ENCODE data around the gene NAGS.
"Not testable (repeated sequence)": the region's sequence is repeated elsewhere in the genome, so short reads cannot be mapped to it uniquely, and the experiment has no call there.

Gene NAGS, protein sequence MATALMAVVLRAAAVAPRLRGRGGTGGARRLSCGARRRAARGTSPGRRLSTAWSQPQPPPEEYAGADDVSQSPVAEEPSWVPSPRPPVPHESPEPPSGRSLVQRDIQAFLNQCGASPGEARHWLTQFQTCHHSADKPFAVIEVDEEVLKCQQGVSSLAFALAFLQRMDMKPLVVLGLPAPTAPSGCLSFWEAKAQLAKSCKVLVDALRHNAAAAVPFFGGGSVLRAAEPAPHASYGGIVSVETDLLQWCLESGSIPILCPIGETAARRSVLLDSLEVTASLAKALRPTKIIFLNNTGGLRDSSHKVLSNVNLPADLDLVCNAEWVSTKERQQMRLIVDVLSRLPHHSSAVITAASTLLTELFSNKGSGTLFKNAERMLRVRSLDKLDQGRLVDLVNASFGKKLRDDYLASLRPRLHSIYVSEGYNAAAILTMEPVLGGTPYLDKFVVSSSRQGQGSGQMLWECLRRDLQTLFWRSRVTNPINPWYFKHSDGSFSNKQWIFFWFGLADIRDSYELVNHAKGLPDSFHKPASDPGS

DNA sequence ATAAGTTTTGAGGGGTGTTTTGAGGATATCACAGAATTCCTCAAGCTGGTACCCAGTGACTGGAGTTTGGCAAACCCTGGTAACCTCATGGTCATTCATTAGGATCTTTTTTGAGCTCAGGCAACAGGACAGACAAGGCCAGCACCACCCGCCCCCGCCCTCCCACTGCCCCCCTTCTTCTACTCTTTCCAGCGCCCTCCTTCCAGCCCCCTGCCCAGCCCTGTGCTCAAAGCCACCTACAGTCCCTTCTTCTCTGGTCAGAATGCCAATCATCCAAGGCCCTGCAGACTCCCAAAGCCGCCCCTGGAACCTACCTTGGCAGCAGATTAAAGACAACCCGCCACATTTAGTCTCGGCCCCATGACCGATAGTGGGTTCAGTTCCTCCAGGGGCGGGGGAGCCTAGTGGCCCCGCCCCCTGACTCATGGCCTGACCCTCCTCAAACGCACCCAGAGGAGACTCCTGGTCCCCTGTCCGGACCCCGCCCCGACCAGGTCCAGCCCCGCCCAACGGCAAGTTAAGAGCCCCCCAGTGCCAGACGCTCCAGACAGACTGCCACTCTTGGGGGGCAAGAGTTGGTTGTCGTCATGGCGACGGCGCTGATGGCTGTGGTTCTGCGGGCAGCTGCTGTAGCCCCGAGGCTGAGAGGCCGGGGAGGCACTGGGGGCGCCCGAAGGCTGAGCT, at the start of gene NAGS:
Gene NAGS (plus strand): TSS at position 546 of the 684 bp plus-strand sequence. CDS start 42 bp downstream, at position 588.
- no peak for DNase-seq

DNA sequence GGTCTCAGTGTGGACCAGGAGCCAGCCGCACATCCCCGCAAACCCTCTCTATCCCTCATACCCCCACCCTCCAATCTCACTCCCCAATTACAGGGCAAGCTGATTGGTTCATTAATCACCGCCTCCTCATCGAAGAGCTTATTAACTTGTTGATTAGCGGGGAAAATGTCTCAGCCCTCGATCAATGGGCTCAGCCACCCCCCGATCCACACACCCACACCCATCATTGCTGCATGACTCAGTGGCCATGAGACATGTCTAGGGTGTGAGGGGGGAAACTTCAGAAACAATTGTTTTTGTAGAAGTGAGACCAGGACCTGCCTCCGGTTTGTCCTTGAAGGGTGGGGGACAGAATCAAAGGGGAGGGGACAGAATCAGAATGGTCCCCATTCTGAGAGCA, 48.2 kb upstream of the NAGS start:
- no peak for DNase-seq

DNA sequence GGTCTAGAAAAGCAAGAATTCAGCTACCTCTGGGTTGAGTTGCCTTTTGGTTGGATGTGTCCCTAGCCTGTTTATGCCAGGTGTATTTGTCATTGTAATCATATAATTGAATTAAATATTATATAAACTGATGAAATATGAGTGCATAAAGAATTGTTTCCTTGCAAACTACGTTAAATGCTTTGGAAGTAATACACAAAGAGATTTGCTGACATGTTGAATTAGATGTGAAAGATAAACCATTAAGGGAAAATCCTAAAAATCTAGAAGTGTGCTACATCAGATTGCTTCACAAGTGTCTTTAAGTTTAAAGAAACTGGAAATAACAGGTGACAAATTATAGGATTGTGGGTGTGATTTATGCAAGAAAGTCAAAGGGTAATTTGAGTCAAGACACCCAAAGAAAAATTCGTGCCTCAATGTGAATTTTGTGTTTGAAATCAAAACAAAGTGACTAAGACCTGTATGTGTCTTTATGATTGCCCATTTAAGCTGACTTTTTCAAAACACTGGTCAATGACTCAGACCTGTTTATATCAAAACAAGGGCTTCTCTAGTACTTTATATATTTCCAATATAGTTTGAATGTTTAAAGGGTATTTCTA, 45.6 kb upstream of the NAGS start:
- DNase-seq, result peak; percentile 17

DNA sequence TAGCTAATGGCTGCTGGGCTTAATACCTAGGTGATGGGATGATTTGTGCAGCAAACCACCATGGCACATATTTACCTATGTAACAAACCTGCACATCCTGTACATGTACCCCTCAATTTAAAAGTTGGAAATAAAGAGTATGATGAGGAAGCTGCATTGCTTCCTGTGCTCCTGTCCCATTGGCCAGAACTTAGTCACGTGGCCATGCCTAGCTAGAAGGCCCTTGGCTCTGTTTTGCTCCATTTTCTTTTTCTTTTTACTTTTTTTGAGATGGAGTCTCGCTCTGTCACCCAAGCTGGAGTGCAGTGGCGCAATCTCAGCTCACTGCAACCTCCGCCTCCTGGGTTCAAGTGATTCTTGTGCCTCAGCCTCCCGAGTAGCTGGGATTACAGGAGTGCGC, 43.1 kb upstream of the NAGS start:
- DNase-seq, result not testable (repeated sequence)

DNA sequence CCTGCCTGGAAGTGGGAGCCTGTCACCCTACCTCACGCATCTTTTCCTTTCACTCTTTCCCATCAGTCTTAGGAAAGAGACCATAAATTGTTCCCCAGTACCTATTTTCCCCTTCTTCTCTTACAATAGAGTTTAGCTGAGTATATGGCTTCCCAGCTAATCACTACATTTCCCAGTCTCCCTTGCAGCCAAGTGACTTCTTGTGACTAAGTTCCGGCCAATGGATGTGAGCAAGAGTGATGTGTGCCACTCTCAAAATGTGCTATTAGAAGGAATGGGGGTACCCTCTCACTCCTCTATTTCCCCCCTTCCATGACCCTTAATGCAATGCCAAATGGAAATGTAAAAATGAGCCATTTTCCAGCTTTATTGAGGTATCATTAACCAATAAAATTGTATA, 42.5 kb upstream of the NAGS start:
- no peak for DNase-seq

DNA sequence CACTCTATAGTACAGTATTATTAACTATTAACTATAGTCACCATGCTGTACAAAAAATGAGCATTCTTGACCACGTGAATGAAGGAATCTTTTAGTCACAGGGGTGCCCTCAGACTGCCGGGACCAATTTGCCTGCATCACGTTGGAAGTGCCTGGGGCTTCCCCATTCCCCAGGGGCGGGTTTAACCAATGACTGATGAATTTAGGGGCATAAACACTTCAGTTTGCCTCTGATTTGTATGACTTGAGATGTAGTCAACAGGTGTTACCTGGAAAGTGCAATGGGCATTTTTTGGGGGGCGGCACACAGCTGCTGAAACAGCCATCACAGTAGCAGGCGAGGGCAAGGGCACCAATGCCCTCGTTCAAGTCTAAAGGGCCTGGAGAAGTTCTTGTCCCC, 41.9 kb upstream of the NAGS start:
- DNase-seq, result no peak

DNA sequence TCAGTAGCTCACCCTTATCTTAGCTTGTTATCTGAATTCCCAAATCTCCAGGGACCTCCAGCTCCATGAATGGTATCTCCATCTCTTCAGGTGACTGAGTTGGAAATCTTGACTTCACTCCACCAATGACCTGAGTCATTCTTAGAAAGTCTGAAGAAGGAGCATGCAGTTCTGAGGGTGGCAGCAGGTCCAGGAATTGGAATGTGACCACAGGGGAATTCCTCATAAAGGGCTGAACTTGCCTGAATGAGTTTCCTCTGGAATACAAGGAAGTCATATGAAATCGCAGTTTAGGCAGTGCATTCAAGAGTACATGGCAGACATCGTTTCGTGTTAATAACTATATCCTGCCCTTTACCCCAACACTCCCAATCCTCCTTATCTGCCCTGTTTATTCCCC, 38.1 kb upstream of the NAGS start:
- DNase-seq, result no peak

DNA sequence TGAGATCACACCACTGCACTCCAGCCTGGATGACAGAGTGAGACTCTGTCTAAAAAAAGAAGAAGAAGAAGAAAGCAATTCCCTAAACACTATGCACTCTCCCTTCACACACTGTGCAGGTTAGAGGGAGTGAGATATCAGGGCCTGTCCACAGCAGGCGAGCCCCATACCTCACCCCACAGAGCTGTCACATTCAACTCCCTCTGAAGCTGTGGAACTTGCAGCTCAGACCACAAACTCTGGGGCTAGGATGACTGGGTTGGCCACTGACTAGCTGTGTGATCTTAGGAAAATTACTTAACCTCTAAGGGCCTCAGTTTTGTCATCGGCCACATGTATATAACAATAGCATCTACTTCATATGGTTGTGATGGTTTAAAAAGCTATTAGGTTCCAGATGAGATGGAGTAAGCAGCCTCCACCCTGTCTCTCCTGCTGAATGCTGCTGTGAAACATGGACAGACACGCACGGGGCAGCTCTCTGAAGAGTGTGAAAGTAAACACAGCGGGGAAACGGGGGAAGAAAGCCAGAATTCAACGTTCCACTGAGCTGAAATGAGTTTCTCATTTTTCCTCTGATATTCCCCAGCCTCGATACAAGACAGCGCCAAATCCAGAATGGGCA, 37.1 kb upstream of the NAGS start:
- DNase-seq, result no peak

DNA sequence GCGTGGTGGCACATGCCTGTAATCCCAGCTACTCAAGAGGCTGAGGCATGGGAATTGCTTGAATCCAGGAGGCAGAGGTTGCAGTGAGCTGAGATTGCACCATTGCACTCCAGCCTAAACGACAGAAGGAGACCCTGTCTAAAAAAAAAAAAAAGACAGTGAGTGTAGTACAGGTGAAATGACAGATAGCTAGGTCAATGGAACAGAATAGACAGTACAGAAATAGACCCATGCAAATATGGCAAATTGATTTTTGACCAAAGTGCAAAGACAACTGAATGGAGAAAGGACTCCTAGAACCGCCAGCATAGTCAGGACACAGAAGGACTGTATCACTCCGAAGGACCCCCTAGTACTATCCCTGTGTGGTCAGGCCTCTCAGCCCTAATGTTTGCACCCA, 34.1 kb upstream of the NAGS start:
- no peak for DNase-seq

DNA sequence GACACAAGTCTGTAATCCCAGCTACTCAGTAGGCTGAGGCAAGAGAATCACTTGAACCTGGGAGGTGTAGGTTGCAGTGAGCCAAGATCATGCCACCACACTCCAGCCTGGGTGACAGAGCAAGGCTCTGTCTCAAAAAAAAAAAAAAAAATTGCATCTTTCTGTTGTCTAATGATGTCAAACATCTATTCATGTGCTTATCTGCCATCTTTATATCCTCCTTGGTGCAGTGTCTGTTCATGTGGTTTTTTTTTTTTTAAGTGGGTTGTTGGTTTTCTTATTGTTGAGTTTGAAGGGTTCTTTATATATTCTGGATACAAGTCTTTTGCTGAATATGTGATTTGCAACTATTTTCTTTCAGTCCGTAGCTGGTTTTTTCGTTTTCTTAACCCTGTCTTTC, 33.0 kb upstream of the NAGS start:
- DNase-seq, result not testable (repeated sequence)

DNA sequence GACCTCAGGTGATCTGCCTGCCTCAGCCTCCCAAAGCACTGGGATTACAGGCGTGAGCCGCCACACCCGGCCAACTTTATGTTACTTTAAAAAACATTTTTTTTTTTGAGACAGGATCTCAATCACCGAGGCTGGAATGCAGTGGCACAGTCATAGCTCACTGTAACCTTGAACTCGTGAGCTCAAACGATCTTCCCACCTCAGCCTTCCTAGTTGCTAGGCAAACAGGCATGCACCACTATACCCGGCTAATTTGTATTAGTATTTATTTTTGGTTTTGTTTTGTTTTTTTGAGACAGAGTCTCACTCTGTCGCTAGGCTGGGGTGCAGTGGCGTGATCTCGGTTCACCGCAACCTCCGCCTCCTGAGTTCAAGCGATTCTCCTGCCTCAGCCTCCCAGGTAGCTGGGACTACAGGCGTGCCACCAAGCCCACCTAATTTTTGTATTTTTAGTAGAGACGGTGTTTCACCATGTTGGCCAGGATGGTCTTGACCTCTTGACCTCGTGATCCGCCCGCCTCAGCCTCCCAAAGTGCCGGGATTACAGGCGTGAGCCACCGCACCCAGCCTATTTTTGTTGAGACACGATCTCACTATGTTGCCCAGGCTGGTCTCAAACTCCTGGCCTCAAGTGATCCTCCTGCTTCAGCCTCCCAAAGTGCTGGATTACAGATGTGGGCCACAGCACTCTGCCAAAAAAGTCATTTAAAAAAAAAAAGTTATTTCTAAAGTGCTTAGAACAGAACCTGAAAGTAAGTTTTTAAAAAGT, 31.8 kb upstream of the NAGS start:
- DNase-seq, result not testable (repeated sequence)

DNA sequence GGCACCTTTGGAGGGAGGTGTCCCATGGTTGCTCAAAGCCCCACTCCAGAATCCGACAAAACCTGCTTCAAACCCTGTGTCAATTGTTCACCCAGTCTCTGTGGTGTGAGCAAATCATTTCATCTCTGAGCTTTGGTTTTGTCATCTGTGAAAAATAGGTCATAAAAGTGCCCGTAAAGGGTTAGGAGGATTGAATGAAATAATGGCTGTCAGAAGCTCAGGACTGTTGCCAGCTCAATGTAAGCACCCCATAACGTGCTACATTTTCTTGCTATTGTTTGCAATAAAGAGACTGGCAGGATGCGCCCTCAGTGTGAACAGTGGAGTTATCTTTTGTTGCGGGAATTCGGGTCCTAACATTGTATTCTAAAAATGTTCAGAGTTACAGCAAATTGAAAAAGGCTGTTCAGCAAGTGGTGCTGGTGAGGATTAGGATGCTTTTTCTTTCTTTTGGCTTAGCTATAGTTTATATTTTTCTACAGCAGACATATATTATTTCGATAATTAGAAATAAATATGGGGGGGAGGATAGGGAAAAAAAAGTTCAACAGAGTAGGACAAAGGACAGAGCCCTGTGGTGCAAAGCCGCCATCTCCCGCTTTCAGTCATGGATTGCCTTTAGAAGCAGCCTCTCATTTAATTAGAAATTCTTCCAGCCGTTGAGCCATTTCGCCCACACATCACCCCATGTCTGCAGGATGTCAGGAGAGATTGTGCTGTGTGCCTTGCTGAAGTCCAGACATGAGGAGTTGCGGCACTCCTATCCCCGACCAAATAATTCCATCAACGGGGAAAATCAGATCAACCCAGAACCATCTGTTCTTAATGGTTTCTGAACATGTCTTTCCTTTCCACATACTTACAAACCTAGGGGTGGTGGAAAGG, 29.8 kb upstream of the NAGS start:
- no peak for DNase-seq

DNA sequence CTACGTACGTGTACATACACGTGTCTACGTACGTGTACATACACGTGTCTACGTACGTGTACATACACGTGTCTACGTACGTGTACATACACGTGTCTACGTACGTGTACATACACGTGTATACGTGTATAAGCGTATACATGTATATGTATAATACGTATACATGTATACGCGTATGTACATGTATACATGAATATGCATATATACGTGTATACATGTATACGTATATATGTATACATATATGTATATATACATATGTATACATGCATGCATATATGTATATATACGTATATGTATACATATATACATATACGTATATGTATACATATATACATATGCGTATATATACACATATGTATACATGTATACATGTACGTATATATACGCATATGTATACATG, 28.5 kb upstream of the NAGS start:
- no peak for DNase-seq

DNA sequence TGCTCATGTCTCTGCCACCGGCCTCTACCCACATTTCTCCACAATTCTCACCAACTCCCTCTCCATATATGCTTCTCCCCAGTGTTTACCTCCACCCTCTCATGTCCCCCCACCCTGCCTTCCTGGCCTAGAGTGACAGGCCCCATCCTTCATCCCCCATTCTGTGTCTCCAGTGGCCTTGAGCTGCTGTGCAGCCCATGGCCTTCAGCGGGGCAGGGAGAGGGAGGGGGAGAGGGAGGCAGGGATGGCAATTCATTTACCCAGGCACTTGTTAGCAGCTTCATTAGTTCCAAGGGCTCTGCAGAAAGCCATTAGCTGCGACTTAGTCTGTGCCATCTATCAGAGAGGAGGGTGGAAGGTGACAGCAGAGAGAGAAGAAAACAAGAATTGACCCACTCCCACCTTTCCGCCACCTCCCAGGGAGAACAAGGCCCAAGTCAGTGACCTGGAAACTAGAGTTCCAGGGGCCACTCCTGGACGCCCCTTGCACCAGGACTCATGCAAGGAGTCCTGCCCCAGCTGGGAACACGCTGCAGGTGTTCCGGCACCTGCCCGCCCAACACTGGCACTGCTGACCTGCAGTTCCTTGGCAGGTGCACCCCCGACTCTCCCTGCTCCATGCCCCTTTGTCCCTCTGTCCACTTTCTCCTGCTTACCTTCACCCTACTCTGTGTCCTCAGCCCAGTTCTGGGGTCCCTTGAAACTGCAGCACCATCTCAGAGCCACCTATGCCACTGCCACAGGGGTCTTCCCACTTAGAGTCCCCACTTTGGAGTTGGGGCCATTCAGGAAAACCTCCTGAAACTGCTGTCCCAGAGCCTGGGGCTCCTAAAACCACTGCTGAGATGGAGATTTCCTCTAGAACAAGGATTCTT, 27.2 kb upstream of the NAGS start:
- DNase-seq, result no peak

DNA sequence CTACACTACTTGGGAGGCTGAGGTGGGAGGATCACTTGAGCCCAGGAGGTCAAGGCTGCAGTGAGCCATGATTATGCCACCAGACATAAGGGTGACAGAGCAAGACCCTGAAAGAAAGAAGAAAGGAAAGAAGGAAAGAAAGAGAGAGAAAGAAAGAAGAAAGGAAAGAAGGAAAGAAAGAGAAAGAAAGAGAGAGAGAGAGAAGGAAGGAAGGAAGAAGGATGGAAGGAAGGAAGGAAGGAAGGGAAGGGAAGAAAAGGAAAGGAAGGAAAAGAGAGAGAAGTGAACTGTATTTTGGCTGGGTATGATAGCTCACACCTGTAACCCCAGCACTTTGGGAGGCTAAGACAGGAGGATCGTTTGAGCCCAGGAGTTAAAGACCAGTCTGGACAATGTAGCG, 26.3 kb upstream of the NAGS start:
- DNase-seq, result no peak

DNA sequence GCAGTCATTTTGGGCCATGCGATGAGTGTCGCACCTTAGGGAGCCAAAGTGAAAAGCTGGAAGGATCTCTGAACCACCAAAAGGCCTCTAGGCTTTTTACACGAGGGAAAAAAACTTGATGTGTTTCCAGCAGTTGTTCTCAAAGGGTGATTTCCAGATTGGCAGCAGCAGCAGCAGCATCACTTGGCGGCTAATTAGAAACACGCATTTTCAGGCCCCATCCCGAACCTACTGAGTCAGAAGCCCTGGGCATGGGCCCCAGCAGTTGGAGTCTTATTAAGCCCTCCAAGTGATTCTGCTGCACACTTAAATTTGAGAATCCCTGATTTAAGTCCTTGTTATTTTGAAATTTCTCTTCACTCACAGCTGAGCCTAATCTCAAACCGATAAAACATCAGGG, 25.4 kb upstream of the NAGS start:
- no peak for DNase-seq

DNA sequence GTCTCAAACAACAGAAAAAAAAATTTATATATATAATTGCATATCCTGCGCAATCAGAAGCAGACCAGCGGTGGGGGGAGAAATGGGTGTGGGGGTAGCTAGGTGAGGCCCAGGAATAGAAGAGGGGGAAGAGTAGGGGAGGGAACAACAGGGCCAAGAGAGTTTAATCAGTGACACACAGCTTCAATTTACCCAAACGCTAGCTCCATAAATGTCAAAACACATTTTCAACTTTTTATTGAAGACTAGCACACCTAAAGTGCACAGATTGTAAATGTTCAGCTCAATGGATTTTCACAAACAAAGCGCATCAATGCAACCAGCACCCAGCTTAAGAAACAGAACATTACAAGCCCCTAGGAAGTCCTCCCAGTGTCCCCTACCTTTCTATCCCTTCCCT, 24.8 kb upstream of the NAGS start:
- DNase-seq, result no peak

DNA sequence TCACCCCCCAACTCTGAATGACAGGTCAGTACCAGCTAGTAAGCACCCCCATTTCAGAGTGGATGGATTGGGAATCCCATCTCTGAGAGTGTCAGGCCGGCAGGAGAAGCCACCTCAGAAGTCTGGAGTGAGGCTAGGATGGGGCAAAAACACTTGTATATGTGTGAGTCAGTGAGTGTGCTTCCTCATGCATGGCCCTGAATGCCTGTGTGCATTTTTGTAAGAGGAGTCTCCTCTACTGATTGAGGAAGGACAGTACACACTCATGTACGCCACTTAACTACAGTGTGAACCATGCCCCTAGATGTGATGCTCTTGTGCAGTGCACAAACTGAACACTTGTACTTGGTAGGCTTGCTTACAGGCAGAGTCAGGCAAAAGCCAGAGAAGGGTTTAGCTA, 22.3 kb upstream of the NAGS start:
- no peak for DNase-seq

DNA sequence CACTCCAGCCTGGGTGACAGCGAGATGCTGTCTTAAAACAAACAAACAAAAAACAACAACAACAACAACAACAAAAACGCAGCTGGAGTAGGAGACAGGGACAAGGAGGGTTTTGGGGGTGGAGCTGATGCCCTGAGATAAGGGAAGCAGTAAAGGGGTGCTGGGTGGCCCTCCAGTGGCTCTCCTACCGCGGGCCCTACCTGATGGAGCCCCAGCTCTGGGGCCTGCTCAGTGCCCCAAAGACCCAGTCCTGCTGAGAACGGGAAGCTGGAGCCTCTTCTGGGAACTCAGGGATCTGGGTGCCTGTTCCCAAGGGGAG, 21.3 kb upstream of the NAGS start:
- no peak for DNase-seq

DNA sequence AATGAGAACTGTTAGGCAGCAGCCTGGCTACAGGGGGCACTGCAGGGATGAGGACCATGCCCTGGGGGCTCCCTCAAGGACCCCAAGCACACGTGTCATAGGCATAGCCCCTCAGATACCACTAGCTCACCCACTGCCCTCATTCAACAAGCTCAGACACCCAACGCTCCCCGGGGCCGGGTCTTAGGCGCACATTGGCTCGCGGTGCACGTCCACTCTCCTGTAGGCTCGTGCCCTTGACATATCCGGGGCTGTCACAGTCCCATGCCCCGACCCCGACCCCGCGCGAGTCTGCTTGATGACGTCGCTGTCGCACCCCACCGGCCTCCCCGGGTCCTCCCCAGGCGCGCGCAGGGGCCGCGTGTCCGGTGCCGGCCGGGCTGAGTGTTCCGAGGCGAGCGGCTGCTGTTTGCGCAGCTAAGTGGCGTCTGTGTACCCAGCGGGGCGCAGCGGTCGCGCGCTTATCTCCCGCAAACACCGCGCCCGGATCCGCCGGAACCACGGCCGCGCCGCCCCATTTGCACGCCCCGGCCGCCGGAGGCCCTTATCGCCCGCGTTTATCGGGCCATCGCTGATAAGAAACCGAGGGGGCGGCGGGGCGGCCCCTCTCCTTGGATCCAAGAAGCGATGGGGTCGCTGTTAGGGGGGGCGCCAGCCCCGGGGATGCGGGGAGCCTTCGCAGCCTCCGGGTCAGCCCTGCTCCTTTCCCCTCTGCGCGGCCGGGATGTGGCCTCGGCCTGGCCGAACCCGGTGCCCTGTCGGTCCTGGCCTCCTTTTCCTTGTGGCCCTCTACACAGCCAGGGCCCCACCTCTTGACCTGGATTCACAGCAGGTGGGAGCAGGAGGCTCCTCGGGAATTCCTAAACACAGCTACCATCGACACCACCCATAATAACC, 20.7 kb upstream of the NAGS start:
- DNase-seq, result no peak
